Smooth muscle cell (in vitro differentiated cells): ENCODE measurements around the gene FBXL12. TPM values are rescaled to one million over a fixed set of nuclear protein-coding genes. Genes with fewer than 3 reads are reported as not detected.

ENCODE experiments used
- DNase-seq: peaks from one replicate; lab custom pipeline; 2025; ENCODE audit not compliant: unreplicated experiment; lab: John Stamatoyannopoulos, UW
- H2AFZ ChIP-seq: fragments of 200-600 bp; sonication (generic); 2 replicates; pipeline ENCODE4 v1.6.0; 2016; ENCODE audit warnings: antibody characterized with exemption, low read depth, mild to moderate bottlenecking
- H3F3A ChIP-seq: fragments of 200-600 bp; sonication (generic); 2 replicates; pipeline ENCODE4 v1.6.0; 2017; ENCODE audit warnings: antibody characterized with exemption, low read depth
- H3K27ac ChIP-seq: fragments of 200-600 bp; sonication (generic); 2 replicates; pipeline ENCODE4 v1.5.1; 2016; ENCODE audit warnings: low read depth, mild to moderate bottlenecking
- H3K27me3 ChIP-seq: fragments of 200-600 bp; sonication (generic); 2 replicates; pipeline ENCODE4 v1.6.1; 2016; ENCODE audit warnings: low read depth, mild to moderate bottlenecking
- H3K36me3 ChIP-seq: fragments of 200-600 bp; sonication (generic); 2 replicates; pipeline ENCODE4 v1.5.1; 2016; ENCODE audit warnings: low read depth
- H3K4me1 ChIP-seq: fragments of 200-600 bp; sonication (generic); 2 replicates; pipeline ENCODE4 v1.5.1; 2016; ENCODE audit warnings: low read depth
- H3K4me2 ChIP-seq: fragments of 200-600 bp; sonication (generic); 2 replicates; pipeline ENCODE4 v1.6.0; 2016; ENCODE audit warnings: mild to moderate bottlenecking
- H3K4me3 ChIP-seq: fragments of 200-600 bp; sonication (generic); 2 replicates; pipeline ENCODE4 v1.5.1; 2016; ENCODE audit warnings: mild to moderate bottlenecking
- H3K79me2 ChIP-seq: fragments of 200-600 bp; sonication (generic); 2 replicates; pipeline ENCODE4 v1.6.0; 2016; ENCODE audit warnings: low read depth, mild to moderate bottlenecking
- H3K9ac ChIP-seq: fragments of 200-600 bp; sonication (generic); 2 replicates; pipeline ENCODE4 v1.6.0; 2016; ENCODE audit warnings: low read depth
- H3K9me3 ChIP-seq: fragments of 200-600 bp; sonication (generic); replicated peaks from 2 replicates; pipeline ENCODE4 v1.5.1; 2016; ENCODE audit warnings: low read depth
- H4K20me1 ChIP-seq: fragments of 200-600 bp; sonication (generic); 2 replicates; pipeline ENCODE4 v1.6.0; 2016; ENCODE audit warnings: low read depth
- WGBS: methylation state at CpG from one replicate; pipeline ENCODE4 v1.1.7; 2016; ENCODE audit warnings: low lambda C conversion rate; 5-methylcytosine and 5-hydroxymethylcytosine counted together
- polyA plus RNA-seq: library from polyadenylated mRNA; unstranded; fragments of >200 nt; fragmentation: Nextera tagmentation; extraction: Ambion mirVana; gene quantifications from 2 replicates; pipeline ENCODE4 v1.2.1, GENCODE V29; 2016
- small RNA-seq: library from RNA; depleted of rRNA; stranded (forward); fragments of <200 nt; gene quantifications from one replicate; pipeline ENCODE3, GENCODE V24; 2014
- total RNA-seq: library from RNA; depleted of rRNA; stranded (reverse); fragments of >200 nt; gene quantifications from 2 replicates; pipeline ENCODE4 v1.2.3, GENCODE V29; 2014
- TF ChIP-seq, protein P1 (sequence below): fragments of 200-600 bp; sonication (generic); IDR thresholded peaks from 2 replicates; pipeline ENCODE4 v1.5.1; 2017; ENCODE audit warnings: borderline replicate concordance, mild to moderate bottlenecking, antibody characterized with exemption; ENCODE audit not compliant: insufficient read depth, poor library complexity, severe bottlenecking

The FBXL12 gene
- total and polyA plus RNA-seq, 2 experiments from 2014 or later = 38.2 to 62.5 TPM

DNA sequence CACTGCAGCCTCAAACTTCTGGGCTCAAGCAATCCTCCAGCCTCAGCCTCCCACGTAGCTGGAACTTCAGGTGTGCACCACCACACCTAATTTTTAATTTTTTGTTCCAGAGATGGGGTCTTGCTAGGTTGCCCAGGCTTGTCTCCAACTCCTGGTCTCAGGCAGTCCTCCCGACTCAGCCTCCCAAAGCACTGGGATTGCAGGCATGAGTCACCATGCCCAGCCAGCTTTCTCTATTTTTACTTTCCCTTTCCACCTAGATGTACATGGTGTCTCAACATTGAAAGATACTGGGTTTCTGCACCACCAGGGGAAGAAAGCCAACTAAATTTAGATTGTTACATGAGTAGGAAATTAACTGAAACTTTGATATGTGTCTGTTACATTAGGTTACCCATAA, 36.5 kb downstream of the FBXL12 start:
- H3K79me2 ChIP-seq = peaks cover 46% of the 10 kb centered on the region
- H3K27me3 ChIP-seq = no peaks in the 10 kb centered on the region
- H2AFZ ChIP-seq = no peak overlapping the region

GRCh38 chr19:9768175-9769112, 50.4 kb downstream of the FBXL12 start, which contains the start of gene ZNF846:
ZNF846 (minus strand) TSS chr19:9768738; CDS start chr19:9764950, 3,788 bp downstream.
- under 1% methylated on average over 65 of the region's 65 CpGs for WGBS

More for the DNA sequence above, 36.5 kb downstream of the FBXL12 start:
- Histone ChIP-seq H4K20me1 (no peaks in the 10 kb centered on the region), H3K27ac (no peak overlapping the region), H3K4me1 (peaks cover 18% of the 10 kb centered on the region), H3K4me2 (no peak overlapping the region), H3F3A (peaks cover 22% of the 10 kb centered on the region), H3K36me3 (no peaks in the 10 kb centered on the region), H3K9ac (no peak overlapping the region), H3K4me3 (no peak overlapping the region), H3K9me3 (no peaks in the 10 kb centered on the region)
- WGBS = 81% methylated on average over 2 of the region's 2 CpGs
- no peak for DNase-seq
- TF ChIP-seq, protein P1, sequence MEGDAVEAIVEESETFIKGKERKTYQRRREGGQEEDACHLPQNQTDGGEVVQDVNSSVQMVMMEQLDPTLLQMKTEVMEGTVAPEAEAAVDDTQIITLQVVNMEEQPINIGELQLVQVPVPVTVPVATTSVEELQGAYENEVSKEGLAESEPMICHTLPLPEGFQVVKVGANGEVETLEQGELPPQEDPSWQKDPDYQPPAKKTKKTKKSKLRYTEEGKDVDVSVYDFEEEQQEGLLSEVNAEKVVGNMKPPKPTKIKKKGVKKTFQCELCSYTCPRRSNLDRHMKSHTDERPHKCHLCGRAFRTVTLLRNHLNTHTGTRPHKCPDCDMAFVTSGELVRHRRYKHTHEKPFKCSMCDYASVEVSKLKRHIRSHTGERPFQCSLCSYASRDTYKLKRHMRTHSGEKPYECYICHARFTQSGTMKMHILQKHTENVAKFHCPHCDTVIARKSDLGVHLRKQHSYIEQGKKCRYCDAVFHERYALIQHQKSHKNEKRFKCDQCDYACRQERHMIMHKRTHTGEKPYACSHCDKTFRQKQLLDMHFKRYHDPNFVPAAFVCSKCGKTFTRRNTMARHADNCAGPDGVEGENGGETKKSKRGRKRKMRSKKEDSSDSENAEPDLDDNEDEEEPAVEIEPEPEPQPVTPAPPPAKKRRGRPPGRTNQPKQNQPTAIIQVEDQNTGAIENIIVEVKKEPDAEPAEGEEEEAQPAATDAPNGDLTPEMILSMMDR = no peak

More at GRCh38 chr19:9768175-9769112, 50.4 kb downstream of the FBXL12 start, which contains the start of gene ZNF846:
- peaks cover 5% of the 10 kb centered on the region for H3K4me1 ChIP-seq
- H3K4me3 ChIP-seq = peak within 1 kb of the TSS; percentile 79
- H3K4me2 ChIP-seq = peak within 1 kb of the TSS; percentile 91
- H4K20me1 ChIP-seq = no peaks in the 10 kb centered on the region
- TF ChIP-seq, protein P1 = no peak
- no peaks in the 10 kb centered on the region for H3K27me3 ChIP-seq
- peak within 1 kb of the TSS; percentile 83 for H3K27ac ChIP-seq
- no peaks in the 10 kb centered on the region for H3K9me3 ChIP-seq
- DNase-seq = peak; percentile 66
- peak within 1 kb of the TSS; percentile 94 for H2AFZ ChIP-seq
- peak within 1 kb of the TSS; percentile 78 for H3K9ac ChIP-seq
- peaks cover 36% of the 10 kb centered on the region for H3K79me2 ChIP-seq
- peaks cover 12% of the 10 kb centered on the region for H3K36me3 ChIP-seq
- H3F3A ChIP-seq = peaks cover 3% of the 10 kb centered on the region

Small RNA genes within 50 kb of the gene (small RNA-seq; reads per million reads assigned to genes)
- not detected for gene RF00156

Other genes starting within 250 kb of the FBXL12 start
- gene ZNF121, start 234.6 kb downstream of the FBXL12 start, total RNA-seq = 33.1 and 33.6 TPM in 2 replicates
- gene ZNF121, start 234.6 kb downstream of the FBXL12 start, polyA plus RNA-seq = 3.6 and 4.1 TPM in 2 replicates
- 59.3 and 64.2 TPM in 2 replicates for gene ZNF561, start 197.8 kb downstream of the FBXL12 start, total RNA-seq
- gene ZNF561, start 197.8 kb downstream of the FBXL12 start, polyA plus RNA-seq = 27.1 and 30.5 TPM in 2 replicates
- gene ZNF562, start 144.0 kb downstream of the FBXL12 start, total RNA-seq = 0.36 and 1.6 TPM in 2 replicates
- gene ZNF562, start 144.0 kb downstream of the FBXL12 start, polyA plus RNA-seq = 0.20 and 0.86 TPM in 2 replicates
- 12.3 and 48.6 TPM in 2 replicates for gene ZNF846, start 50.3 kb downstream of the FBXL12 start, total RNA-seq
- gene ZNF846, start 50.3 kb downstream of the FBXL12 start, polyA plus RNA-seq = 17.6 and 19.7 TPM in 2 replicates
- gene UBL5, start 8.8 kb upstream of the FBXL12 start, total RNA-seq = 516 and 848 TPM in 2 replicates
- 574 and 631 TPM in 2 replicates for gene UBL5, start 8.8 kb upstream of the FBXL12 start, polyA plus RNA-seq
- gene PIN1, start 16.2 kb upstream of the FBXL12 start, total RNA-seq = 68.0 and 73.0 TPM in 2 replicates
- gene PIN1, start 16.2 kb upstream of the FBXL12 start, polyA plus RNA-seq = 127 and 149 TPM in 2 replicates
- 63.1 and 72.2 TPM in 2 replicates for gene OLFM2, start 117.4 kb upstream of the FBXL12 start, total RNA-seq
- 111 and 119 TPM in 2 replicates for gene OLFM2, start 117.4 kb upstream of the FBXL12 start, polyA plus RNA-seq
- 11.2 and 12.8 TPM in 2 replicates for gene COL5A3, start 191.4 kb upstream of the FBXL12 start, total RNA-seq
- gene COL5A3, start 191.4 kb upstream of the FBXL12 start, polyA plus RNA-seq = 8.2 and 14.4 TPM in 2 replicates
- not detected in 2 replicates for gene RDH8, start 194.4 kb upstream of the FBXL12 start, total RNA-seq
- not detected in 2 replicates for gene RDH8, start 194.4 kb upstream of the FBXL12 start, polyA plus RNA-seq